ENCODE data around the gene TEX12. TPM values are rescaled to one million over a fixed set of nuclear protein-coding genes. Genes with fewer than 3 reads are reported as not detected.

The TEX12 gene, protein sequence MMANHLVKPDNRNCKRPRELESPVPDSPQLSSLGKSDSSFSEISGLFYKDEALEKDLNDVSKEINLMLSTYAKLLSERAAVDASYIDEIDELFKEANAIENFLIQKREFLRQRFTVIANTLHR
- 0.28 TPM in 1 of 2 replicates, not detected in the other for total RNA-seq

DNA sequence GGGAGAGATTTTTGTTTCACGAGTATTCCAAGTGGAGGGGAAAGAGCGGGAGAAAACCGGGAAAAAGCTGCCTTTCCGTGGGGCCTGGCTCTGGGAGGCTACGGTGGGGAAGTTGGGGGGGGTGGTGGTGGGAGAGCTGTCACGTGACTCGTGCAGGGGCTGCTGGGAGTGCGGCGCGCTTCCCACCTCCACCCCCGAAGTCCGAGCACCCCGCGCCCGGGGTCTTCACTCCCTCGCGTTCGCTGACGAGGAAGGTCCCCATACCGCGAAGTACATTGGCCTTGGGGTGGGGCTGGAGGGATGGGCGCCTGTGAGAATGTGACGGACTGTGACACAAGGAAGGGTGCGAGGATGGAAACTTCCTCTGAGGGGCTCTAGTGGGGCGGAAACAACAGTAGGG is at the start of gene TEX12:
Gene TEX12 (plus strand): TSS at position 228 of the 400 bp plus-strand sequence. CDS start 1,897 bp downstream, outside the sequence.

GRCh38 chr11:112163875-112164685 is 3.1 kb upstream of the TEX12 start, which contains the start of gene IL18:
TSS of gene IL18 (minus strand) at chr11:112164094. CDS start at chr11:112155053, 9,041 bp downstream.

DNA sequence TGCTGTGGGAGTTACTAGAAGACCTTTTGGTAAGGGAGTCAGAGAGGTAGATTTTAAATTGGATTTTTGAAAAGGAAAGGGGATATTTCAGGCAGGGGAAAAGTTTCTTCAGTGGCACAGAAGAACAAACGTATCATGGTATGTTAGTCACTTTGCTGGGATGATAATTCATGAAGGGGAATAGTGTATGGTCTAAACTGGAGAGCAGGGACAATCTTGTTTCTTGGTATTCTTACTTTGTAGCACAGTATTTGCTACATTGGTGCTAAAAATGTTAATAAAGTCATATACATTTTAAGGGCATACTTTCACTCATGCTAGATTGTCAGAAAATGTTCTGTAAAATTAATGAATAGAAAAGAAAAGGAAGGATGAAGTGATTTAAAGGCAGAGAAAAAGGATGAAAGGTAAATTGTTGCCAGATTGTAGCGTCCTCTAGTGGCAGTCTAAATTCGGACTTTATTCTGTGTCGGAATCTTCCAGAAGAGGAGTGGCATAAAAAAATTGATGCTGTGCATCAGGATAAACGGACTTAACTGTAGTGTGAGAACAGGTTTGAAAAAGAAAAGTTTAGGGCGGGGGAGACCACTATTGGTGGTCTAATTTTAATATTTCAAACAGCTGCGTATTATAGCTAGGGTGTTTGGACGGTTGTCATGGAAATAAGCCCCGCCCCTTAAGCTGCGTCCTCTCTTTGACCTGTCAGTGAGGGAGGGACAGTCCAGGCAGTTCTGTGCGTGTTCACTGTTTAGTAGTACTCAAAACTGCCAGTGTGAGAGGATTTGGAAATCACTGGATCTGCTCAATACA is 7.8 kb downstream of the TEX12 start, which contains the start of gene BCO2:
Gene BCO2 (plus strand): TSS at position 724 of the 810 bp plus-strand sequence. CDS start 90 bp downstream, outside the sequence.

Other genes starting within 250 kb of the TEX12 start
- gene C11orf52, start 248.5 kb upstream of the TEX12 start, total RNA-seq = 3.0 and 5.9 TPM in 2 replicates
- 3.5 and 3.6 TPM in 2 replicates for gene DIXDC1, start 230.0 kb upstream of the TEX12 start, total RNA-seq
- 38.7 and 50.3 TPM in 2 replicates for gene DLAT, start 142.0 kb upstream of the TEX12 start, total RNA-seq
- 0.33 and 1.3 TPM in 2 replicates for gene PIH1D2, start 93.4 kb upstream of the TEX12 start, total RNA-seq
- gene NKAPD1, start 93.1 kb upstream of the TEX12 start, total RNA-seq = 7.1 and 27.6 TPM in 2 replicates
- 55.5 and 63.3 TPM in 2 replicates for gene TIMM8B, start 80.6 kb upstream of the TEX12 start, total RNA-seq
- gene SDHD, start 80.5 kb upstream of the TEX12 start, total RNA-seq = 69.7 and 77.3 TPM in 2 replicates
- 59.2 and 62.4 TPM in 2 replicates for gene IL18, start 3.3 kb upstream of the TEX12 start, total RNA-seq
- gene BCO2, start 8.1 kb downstream of the TEX12 start, total RNA-seq = 0.28 TPM in 1 of 2 replicates, not detected in the other
- gene PTS, start 59.1 kb downstream of the TEX12 start, total RNA-seq = 44.3 and 48.3 TPM in 2 replicates
- gene PLET1, start 93.5 kb downstream of the TEX12 start, total RNA-seq = not detected in 2 replicates

Data from airway epithelial cell (primary cell).